NCI-H748 (cell line): ENCODE measurements around the gene LAYN.

Source experiments
- DNase-seq: peaks from one replicate; lab custom pipeline; 2025; ENCODE audit not compliant: unreplicated experiment; lab: John Stamatoyannopoulos, UW

The LAYN gene, protein sequence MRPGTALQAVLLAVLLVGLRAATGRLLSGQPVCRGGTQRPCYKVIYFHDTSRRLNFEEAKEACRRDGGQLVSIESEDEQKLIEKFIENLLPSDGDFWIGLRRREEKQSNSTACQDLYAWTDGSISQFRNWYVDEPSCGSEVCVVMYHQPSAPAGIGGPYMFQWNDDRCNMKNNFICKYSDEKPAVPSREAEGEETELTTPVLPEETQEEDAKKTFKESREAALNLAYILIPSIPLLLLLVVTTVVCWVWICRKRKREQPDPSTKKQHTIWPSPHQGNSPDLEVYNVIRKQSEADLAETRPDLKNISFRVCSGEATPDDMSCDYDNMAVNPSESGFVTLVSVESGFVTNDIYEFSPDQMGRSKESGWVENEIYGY

DNA sequence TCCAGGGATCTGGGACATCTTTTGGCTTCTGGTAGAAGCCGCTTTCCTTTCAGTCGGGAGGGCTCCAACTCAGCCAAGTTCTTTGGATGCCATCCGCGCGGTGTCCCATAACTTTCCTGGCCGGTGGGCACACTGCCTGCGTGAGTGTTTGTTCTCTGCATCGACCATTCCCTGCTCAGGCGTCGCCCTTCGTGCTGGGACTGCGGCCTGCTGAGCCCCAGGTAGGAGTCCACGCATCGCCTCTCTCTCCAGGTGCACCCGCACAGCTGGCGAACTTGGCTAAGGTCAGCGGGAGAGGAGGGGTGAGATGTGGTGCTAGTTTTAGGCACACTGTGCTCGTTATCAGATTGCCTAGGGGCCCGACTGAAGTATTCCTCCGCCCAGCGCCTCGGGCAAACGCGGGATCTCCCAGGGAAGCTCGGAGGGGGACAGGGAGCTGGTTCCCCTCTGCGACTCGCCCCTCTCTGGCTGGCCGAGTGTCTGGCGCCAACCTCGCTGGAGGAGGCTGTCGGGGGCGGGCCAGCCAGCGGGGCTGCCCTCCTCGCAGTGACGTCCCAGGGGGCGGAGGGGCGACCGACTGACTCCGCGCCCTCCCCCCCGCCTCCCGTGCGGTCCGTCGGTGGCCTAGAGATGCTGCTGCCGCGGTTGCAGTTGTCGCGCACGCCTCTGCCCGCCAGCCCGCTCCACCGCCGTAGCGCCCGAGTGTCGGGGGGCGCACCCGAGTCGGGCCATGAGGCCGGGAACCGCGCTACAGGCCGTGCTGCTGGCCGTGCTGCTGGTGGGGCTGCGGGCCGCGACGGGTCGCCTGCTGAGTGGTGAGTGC, at the start of gene LAYN:
TSS of gene LAYN (plus strand) at position 607 of the 823 bp plus-strand sequence. CDS start at position 731, 124 bp downstream.
- peak; percentile 51 for DNase-seq

DNA sequence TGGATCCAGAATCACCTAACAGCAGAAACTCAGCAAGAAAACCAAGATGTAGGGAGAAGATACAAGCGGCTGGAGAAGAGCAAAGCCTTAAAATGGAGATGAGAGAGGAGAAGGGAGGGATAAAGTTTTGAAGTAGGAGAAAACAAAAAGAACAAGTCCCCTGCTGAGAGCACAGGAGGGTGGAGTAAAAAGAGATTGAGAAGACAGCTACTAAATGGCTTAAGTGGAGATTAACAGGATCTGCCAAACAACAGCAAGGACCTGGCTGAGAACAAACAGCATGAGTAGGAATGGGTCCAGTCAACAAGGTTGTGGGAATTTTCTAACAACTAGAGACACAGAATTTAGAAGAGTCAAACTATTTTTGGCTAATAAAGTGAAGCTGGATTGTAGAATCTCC, 46.5 kb upstream of the LAYN start:
- no peak for DNase-seq

DNA sequence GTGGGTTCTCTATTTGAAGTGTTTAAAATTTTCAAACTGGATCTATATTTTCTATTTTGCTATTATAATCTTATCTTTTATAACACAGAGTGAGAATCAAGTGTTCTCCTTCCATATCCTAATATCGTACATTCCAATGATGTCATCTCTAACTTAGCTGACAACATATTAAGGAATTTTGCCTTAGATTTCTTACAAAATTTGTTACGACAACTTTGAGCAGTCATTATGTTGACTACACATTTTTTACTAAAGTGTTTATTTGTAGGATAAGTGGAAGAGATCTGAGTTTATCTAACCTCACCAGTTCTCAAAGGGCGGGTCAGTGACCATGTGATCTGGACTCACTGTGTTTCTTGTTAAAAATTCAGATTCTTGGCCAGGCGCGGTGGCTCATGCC, 41.0 kb upstream of the LAYN start:
- DNase-seq, result no peak

- DNase-seq, result no peak
Measured at GRCh38 chr11:111500481-111500880, 40.0 kb upstream of the LAYN start.

DNA sequence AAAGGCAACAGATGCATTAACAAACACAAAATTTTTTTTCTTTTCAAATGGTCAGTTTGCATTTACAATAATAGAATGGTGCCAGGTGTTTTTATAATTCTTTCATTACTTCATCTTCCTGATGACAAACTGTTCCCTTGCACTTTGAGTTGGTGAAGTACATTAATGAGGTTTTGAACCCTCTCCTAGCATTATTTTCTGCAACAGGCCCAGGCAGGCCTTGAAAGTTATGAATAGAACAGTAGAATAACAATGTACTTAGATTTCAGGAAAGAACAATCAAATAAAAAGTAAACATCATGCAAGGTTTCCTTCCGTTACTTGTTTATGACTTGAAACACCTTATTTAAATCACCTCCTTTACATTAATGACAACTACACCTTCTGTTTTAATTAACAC, 37.9 kb upstream of the LAYN start:
- DNase-seq, result peak; percentile 4

DNA sequence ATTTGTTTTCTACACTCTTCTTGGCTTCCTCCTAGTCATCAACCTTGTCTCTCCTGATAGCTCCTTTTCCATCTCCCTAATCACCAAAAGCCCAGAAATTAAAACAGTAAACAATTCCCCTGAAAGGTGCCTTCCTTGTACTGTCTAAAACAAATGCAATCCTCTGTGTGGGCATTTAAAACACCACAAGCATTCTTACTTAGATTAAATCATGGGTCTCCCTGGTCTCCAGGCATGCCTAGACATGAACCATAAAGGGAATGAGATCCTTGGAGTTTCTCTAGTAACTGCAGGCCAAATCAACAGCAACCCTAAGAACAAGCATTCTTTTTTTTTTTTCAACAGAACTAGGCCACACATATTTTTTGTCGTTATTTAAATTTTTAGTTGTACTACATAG, 30.2 kb upstream of the LAYN start:
- DNase-seq, result no peak

DNA sequence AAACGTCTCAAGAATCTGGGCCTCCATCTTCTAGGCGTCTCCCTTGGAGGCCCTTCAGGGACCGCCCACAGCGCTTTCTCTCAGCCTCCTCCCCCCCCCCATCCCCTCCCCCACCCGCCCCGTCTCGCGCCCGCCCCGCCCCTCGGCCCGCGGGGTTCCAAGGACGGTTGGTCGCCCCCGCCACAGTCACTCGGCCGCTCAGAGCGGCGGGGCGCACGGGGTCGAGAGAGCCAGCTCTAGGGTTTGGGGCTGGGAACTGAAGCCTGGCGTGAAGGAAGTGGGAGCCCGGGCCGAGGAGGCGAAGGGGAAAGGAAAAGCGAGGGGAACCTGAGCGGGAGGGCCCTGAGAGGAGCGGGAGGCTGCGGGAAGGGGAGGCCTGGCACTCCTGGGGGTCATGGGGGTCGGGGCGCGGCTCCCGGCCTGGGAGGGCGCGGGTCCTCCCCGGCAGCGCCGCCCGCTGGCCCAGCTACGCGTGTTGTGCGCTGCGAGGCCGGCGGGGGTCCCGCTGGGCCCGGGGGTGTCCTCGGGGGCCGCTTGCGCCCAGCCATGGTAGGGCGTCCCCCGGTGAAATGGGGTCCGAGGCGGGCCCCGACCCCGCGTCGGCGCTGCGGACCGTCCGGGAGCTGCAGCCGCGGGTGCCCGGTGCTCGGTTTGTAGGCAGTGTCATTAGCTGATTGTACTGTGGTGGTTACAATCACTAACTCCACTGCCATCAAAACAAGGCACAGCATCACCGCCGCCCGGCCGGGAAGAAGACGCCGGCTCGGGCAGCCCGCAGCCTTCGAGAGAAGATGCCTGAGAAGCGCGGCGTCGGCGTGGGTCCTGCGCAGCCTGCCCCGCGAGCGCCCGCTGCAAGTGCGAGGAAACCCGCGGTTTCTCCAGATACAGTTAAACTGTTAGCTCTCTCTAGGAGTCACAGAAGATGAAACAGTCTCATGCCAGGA, 28.0 kb upstream of the LAYN start, which contains the start of gene BTG4:
TSS of gene BTG4 (minus strand) at position 91 of the 944 bp plus-strand sequence. CDS start 13,610 bp downstream, outside the sequence.
- peak; percentile 57 for DNase-seq

DNA sequence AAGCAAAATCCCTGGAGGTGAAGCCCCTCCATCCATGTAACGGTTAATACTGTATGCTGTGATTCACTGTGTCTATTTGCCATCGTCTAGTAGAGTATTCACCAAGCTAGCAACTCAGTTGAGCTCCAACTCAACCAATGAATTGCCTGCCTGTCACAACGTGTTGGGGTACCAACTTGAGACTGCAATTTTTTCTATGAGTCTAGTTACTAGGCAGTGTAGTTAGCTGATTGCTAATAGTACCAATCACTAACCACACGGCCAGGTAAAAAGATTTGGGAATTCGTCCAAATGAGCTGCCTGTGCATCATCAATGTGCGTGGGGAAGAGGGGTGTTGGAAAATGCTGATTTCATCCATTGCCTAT, 27.3 kb upstream of the LAYN start:
- no peak for DNase-seq

DNA sequence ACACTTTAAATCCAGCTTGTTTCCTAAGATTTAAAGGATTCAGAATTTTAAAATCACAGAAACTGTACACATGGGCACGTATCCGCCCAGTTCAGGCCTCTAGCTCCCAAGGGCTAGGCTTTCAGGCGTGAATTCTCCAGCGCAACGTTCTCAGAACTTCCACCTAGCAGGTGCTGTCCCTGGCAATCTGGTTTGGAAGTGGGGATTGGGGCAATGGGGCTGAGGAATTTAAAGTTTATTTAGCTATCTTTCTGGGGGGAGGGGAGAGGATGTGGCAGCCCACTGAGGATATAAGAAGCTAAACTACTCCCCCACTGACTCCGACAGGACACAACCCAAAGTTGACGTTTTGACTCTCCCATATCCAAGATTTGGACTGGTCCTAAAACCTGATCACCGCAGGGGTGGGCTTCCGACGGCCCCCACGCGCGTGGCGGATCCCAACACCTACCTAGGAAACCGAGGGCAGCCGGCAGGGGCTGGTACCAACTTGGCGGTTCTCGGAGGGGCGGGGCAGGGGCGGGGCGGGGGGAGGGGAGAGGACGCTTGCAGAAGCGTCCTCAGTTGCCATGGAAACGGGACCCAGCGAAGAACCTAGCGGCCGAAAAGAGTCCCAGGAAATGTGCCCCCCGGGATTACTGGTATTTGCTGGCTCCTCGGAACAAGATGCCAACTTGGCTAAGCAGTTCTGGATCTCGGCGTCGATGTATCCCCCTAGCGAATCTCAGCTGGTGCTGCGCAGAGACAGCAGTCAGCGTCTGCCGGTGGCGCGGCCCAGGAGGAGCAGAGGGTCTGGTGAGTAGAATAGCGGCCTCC, 26.1 kb upstream of the LAYN start, which contains the start of gene HOATZ:
TSS of gene HOATZ (plus strand) at position 563 of the 816 bp plus-strand sequence. CDS start at position 570, 7 bp downstream.
- peak; percentile 4 for DNase-seq

- DNase-seq, result no peak
Measured at GRCh38 chr11:111515591-111515990, 24.9 kb upstream of the LAYN start.

- no peak for DNase-seq
Measured at GRCh38 chr11:111518668-111519067, 21.9 kb upstream of the LAYN start.

- DNase-seq, result no peak
Measured at GRCh38 chr11:111520560-111520959, 20.0 kb upstream of the LAYN start.

DNA sequence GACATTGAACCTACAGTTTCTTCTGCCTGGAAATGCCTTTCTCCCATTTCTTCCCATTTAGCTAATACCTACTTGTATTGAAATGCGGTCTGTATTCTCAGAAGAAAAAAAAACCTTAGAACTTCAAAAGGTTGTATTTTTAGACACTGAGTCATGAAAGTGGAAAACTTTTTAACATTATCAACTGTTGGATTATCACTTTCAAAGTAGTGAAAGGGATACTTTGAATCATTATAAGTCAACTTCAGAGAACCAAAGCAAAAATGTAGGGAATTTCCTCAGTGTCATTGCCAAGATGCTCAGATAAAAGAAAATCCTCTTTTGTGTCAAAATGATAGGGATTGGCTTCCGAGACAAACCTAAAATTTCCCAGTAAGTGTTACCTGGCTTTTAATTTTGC, 19.4 kb upstream of the LAYN start:
- DNase-seq, result no peak

- DNase-seq, result no peak
Measured at GRCh38 chr11:111522426-111522825, 18.1 kb upstream of the LAYN start.

DNA sequence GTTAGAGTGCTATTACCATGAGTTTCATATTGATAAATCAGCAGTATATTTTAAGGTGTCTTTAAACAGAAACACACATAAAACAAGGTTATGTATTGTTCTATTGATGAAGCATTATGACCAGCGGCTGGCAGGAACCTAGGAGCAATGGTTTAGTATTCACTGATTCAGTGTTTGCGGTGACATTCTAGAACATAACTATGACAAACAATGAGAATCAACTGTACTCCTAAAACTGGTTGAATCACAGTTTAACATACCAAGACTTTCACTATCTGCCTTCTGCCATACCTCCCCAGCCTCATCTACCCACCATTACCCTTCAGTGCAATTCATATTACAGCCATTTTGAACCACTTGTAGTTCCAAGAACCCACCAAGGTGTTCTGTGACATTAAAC, 17.2 kb upstream of the LAYN start:
- DNase-seq, result no peak

DNA sequence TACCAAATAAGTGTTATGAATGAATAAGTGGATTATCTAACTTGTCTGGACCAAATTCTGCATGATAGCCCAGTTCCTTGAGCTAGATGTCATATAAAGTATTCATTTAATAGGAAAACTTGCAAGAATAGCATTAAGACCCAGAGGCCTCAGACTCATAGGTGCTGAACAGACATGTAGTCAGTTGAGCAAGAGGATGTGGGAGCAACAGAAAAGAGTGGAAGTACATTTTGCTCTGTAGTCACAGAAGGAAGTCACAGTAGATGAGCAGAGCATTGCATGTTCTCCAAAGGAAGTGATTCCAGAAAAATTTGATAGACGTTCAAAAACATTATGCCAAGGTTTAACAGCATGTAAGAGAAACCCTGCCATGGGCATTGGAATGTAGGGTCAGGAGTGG, 16.5 kb upstream of the LAYN start:
- no peak for DNase-seq

DNA sequence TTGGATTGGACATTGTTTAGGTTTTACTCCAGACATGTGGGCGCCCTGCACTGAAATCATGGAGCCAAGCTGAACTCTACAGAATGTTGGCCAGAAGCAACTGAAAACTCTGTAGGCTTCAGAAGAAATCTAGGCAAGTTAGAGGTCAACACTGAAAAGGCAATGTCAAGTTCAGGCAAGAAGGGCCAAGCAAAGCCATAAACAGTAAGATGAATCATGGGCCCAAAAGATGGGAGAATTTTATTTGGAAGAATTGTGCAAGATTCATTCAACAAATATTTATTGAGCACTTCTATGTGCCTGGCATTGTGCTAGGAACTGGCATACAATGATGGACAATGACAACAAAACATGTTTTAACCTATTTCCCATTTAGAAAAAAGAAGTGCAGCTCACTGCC, 15.1 kb upstream of the LAYN start:
- DNase-seq, result no peak

- DNase-seq, result no peak
Measured at GRCh38 chr11:111526501-111526900, 14.0 kb upstream of the LAYN start.

- DNase-seq, result no peak
Measured at GRCh38 chr11:111527279-111527678, 13.2 kb upstream of the LAYN start.

- no peak for DNase-seq
Measured at GRCh38 chr11:111528557-111528956, 12.0 kb upstream of the LAYN start.
